IPS-18a (cell line): Measurements from ENCODE around the gene INO80C.

Source experiments
- H3K27ac ChIP-seq: one replicate; pipeline ENCODE4 v1.5.1; 2013; ENCODE audit warnings: low read length
- H3K27me3 ChIP-seq: one replicate; pipeline ENCODE4 v1.6.1; 2013; ENCODE audit warnings: mild to moderate bottlenecking, low read length; ENCODE audit not compliant: control insufficient read depth, insufficient read depth
- H3K36me3 ChIP-seq: one replicate; pipeline ENCODE4 v1.6.1; 2013; ENCODE audit warnings: low read depth, low read length; ENCODE audit not compliant: control insufficient read depth
- H3K4me1 ChIP-seq: one replicate; pipeline ENCODE4 v1.6.1; 2013; ENCODE audit warnings: low read depth, low read length; ENCODE audit not compliant: control insufficient read depth
- H3K4me3 ChIP-seq: one replicate; pipeline ENCODE4 v1.5.1; 2013; ENCODE audit warnings: low read length
- H3K9ac ChIP-seq: one replicate; pipeline ENCODE4 v1.6.1; 2013; ENCODE audit warnings: mild to moderate bottlenecking, low read length, moderate library complexity
- H3K9me3 ChIP-seq: one replicate; pipeline ENCODE4 v1.6.1; 2013; ENCODE audit warnings: low read depth, low read length; ENCODE audit not compliant: control insufficient read depth

The INO80C gene

GRCh38 chr18:35436076-35436649 is 61.6 kb downstream of the INO80C start:
- no peaks in the 10 kb centered on the region for H3K27me3 ChIP-seq

GRCh38 chr18:35435401-35435800 is 62.4 kb downstream of the INO80C start:
- Histone ChIP-seq H3K9ac (no peak overlapping the region), H3K4me3 (no peak overlapping the region), H3K27me3 (no peaks in the 10 kb centered on the region), H3K27ac (no peak overlapping the region), H3K36me3 (no peaks in the 10 kb centered on the region), H3K9me3 (no peaks in the 10 kb centered on the region), H3K4me1 (peaks cover 8% of the 10 kb centered on the region)

More at GRCh38 chr18:35436076-35436649, 61.6 kb downstream of the INO80C start:
- H3K4me1 ChIP-seq: peaks cover 8% of the 10 kb centered on the region
- no peaks in the 10 kb centered on the region for H3K36me3 ChIP-seq
- H3K4me3 ChIP-seq: no peak overlapping the region
- no peaks in the 10 kb centered on the region for H3K9me3 ChIP-seq
- no peak overlapping the region for H3K27ac ChIP-seq
- no peak overlapping the region for H3K9ac ChIP-seq

GRCh38 chr18:35432565-35433001 is 65.2 kb downstream of the INO80C start:
- Histone ChIP-seq H3K4me1 (no peaks in the 10 kb centered on the region), H3K36me3 (no peaks in the 10 kb centered on the region), H3K9me3 (no peaks in the 10 kb centered on the region), H3K4me3 (no peak overlapping the region), H3K27ac (no peak overlapping the region), H3K27me3 (no peaks in the 10 kb centered on the region), H3K9ac (no peak overlapping the region)

GRCh38 chr18:35431374-35431741 is 66.4 kb downstream of the INO80C start:
- Histone ChIP-seq H3K9me3 (no peaks in the 10 kb centered on the region), H3K27me3 (no peaks in the 10 kb centered on the region), H3K27ac (no peak overlapping the region), H3K36me3 (no peaks in the 10 kb centered on the region), H3K4me3 (no peak overlapping the region), H3K4me1 (no peaks in the 10 kb centered on the region), H3K9ac (no peak overlapping the region)

GRCh38 chr18:35430721-35431373 is 66.9 kb downstream of the INO80C start:
- no peaks in the 10 kb centered on the region for H3K9me3 ChIP-seq
- H3K4me1 ChIP-seq: no peaks in the 10 kb centered on the region
- H3K27me3 ChIP-seq: no peaks in the 10 kb centered on the region
- H3K27ac ChIP-seq: no peak overlapping the region
- no peaks in the 10 kb centered on the region for H3K36me3 ChIP-seq
- no peak overlapping the region for H3K4me3 ChIP-seq
- H3K9ac ChIP-seq: no peak overlapping the region

GRCh38 chr18:35426786-35427185 is 71.0 kb downstream of the INO80C start:
- Histone ChIP-seq H3K27me3 (no peaks in the 10 kb centered on the region), H3K4me3 (no peak overlapping the region), H3K9me3 (no peaks in the 10 kb centered on the region), H3K9ac (no peak overlapping the region), H3K27ac (no peak overlapping the region), H3K4me1 (no peaks in the 10 kb centered on the region), H3K36me3 (no peaks in the 10 kb centered on the region)

GRCh38 chr18:35424356-35424755 is 73.4 kb downstream of the INO80C start:
- no peaks in the 10 kb centered on the region for H3K36me3 ChIP-seq
- H3K9ac ChIP-seq: no peak overlapping the region
- H3K27ac ChIP-seq: no peak overlapping the region
- H3K4me1 ChIP-seq: no peaks in the 10 kb centered on the region
- no peaks in the 10 kb centered on the region for H3K27me3 ChIP-seq
- H3K4me3 ChIP-seq: no peak overlapping the region
- H3K9me3 ChIP-seq: no peaks in the 10 kb centered on the region

GRCh38 chr18:35422237-35422636 is 75.5 kb downstream of the INO80C start:
- no peaks in the 10 kb centered on the region for H3K4me1 ChIP-seq
- H3K9me3 ChIP-seq: peaks cover 5% of the 10 kb centered on the region
- H3K9ac ChIP-seq: no peak overlapping the region
- no peak overlapping the region for H3K4me3 ChIP-seq
- no peaks in the 10 kb centered on the region for H3K36me3 ChIP-seq
- no peak overlapping the region for H3K27ac ChIP-seq
- H3K27me3 ChIP-seq: no peaks in the 10 kb centered on the region

- H3K27me3 ChIP-seq: no peaks in the 10 kb centered on the region
Observed at GRCh38 chr18:35418610-35419009, 79.2 kb downstream of the INO80C start.

More at GRCh38 chr18:35418610-35419009, 79.2 kb downstream of the INO80C start:
- no peak overlapping the region for H3K9ac ChIP-seq
- H3K4me3 ChIP-seq: no peak overlapping the region
- peaks cover 8% of the 10 kb centered on the region for H3K9me3 ChIP-seq
- H3K4me1 ChIP-seq: no peaks in the 10 kb centered on the region
- no peak overlapping the region for H3K27ac ChIP-seq
- H3K36me3 ChIP-seq: no peaks in the 10 kb centered on the region
